ENCODE data around the gene RNF43.
"Not testable (repeated sequence)": the region's sequence is repeated elsewhere in the genome, so short reads cannot be mapped to it uniquely, and the experiment has no call there.

RNF43 gene

DNA sequence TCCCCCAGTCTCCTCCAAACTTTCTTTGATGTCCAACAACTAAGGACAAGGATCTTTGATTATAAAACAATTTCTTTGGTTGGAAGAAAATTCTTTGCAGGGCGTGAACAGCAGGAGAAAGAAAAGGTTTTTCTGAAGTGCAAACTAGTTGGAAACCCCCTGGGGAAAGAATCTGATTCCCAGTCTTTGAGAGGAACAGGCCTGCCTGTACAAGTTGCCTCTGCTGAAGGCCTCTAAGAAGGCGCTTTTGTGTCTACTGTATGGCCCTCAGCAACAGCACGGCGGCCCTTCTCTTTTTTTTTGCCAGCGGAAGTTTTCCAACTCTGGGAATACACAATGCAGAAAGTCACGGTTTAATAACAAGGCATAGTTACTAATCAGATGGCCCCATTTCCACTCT is 14.0 kb downstream of the RNF43 start:
- DNase-seq: no peak

DNA sequence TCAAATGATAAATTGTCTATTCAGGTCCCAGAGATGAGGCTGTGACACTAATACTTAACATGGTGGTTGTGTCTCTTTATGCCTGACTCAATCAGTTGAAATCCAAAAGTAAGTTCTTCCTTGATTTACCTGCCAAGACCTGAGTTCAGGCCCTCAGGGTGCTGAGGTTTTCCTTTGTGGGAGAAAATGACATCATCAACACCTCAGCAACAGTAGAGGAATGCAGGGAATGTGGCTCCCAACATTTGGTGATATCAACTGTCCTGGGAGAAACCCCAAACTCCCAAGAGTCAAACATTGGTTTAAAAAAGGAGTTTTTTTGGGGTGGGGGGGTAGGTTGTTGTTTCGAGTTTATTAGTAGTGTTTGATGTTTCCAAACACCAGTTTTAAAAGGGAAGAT is 14.7 kb downstream of the RNF43 start:
- no peak for DNase-seq

DNA sequence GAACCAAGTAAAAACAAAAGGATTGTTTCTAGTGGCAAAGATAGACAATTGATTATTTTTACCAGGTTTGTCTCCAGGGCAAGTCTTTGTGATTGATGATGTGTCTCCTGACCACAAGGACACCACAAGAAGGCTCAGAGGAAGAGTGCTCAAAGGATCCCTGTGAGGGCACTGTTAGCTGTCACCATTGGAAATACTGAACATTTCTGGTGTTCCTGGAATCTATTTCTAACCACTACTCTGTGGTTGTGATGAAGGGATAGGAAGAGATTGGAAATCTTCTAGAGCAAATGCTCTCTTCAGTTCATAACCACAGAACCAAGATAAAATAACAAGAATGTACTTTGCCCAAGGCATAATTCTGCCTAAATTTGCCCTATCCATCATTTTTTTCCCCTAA is 15.3 kb downstream of the RNF43 start:
- no peak for DNase-seq

DNA sequence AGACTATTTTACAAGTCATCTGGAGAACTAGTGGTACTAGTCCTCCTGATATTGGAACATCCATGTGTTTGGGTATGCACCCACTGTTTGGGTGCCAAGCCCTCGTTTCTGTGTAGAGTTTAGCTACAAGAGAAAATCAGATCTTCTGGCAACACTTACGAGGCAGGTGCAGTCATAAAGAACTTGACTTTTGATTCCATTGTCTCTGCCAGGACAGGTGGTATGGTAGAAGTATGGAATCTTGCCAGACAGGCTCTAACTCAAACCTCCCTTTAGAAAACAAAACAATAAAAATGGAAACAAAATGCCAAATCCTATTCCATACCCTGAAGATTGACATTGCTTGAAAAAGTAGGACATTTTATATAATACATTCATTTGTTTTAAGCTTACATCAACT is 16.0 kb downstream of the RNF43 start:
- DNase-seq: no peak

DNA sequence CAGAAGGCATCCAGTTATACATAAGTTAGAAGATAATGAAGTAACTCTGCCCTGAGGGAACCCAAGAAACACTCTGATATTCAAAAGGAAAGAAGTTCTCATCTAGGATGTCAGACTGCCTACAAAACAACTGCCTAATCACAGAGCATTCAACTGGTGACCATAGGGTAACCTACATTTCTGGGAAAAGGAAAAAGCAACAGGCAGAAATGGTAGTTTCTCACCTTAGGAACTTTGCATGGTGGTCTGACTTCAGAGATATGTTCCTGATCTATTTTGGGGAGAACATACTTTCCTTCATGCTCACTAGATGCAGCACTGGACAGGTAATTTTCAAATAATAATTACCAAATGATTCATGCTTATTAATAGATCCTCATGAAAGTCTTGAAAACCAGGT is 16.5 kb downstream of the RNF43 start:
- no peak for DNase-seq

DNA sequence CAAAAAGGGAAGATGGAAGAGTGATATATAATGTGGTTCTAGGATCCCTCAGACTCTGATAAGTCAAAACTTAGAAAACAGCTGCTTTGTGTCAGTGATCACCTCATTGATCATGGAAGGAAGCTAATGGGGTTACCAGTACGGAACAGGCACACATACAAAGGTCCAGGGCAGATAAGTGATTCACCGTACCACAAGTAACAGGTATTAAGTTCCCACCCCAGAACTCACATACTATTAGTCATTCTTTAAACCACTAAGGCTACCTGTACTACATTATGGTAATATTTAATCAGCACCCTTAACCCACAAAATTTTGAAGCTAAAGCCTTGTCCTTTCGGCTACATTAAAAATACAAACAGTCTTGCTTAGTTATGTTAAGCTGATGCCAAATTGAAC is 17.4 kb downstream of the RNF43 start:
- DNase-seq: no peak

DNA sequence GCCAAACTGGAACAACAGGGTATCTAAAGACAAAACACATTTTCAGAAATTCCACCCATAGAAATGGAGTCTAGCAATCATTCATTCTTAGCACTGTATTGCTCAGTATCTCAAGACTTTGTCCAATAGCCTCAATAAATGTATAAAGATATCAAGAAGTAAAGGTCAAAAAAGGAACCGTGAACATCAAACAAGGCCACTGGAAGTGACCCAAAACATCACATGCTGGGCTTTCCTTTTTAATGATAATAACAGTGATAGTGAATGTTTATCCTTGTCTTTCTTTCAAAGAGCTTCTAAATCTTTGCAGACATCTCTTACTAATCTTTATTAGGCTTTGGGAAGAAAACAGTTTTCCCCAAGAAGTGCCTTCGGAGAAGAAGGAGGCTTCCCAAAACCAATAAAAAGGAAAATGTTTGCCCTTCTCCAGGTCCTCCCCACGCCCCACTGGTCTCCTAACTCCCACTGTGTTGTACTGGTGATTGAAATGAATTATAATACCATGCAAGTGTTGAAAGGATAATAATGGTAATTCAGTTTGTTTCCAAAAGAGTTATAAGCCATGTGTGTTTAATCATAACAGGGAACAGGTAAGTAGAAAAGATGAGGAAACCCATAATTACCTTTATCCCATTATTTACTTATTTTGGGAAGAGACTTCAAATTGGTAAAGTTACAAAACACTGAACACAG is 18.6 kb downstream of the RNF43 start:
- no peak for DNase-seq

DNA sequence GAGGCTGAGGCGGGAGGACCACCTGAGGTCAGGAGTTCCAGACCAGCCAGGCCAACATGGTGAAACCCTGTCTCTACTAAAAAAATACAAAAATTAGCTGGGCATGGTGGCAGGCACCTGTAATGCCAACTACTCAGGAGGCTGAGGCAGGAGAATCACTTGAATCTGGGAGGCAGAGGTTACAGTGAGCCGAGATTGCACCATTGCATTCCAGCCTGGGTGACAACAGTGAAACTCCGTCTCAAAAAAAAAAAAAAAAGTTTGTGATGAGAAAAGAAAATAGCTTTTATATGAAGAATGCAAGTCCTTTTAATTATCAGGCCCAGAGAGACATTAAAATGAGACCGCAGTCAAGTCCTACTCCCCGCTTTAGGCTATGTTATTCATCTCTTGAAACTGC is 19.9 kb downstream of the RNF43 start:
- not testable (repeated sequence) for DNase-seq

DNA sequence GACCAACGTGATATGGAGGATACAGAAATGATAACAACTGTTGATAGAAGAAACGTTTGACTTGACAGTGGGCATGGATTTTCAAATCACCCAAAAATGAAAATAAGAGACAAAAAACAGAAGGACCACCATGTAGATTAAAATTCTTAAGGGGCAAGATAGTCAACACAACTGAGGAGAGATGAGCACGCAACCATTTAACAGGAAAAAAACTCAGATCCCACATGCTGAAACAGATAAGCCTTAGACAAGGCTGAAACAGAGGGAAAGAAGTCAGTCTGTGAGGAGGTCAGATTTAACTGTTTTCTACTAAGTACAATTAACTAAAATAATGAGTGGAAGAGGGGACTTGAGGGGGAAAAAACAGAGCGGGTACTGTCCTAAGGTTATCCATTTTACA is 21.2 kb downstream of the RNF43 start:
- DNase-seq: no peak

DNA sequence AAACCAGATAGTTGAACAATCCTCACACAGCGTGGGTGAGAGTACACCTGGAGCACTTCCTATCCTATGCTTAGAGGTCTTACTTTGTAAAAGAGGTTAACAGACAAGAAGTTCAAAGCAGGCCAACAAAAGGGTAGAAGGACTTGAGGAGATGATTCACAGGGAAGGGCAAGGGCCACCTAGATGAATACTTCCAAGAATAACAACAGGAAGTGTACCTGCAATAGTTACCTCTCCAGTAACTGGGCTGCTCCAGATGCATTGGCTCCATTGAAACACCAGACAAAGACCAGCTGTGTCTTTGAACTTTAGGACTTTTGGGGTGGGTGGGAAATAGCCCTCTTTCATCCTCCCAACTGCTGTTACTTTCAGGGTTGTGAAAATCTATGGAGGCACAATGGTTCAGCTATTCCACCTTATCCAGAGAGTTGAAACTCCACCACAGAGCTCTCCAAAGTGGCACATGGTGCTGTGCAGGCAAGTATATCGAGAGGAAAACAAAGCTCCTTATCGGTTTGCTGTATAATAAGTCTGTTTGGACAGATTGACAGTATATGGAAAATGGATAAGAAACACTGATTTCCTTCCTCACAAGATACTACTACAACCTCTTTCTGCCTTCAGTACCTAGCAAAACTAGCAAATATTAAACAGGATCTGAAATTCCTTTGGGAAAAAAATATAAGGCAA is 22.7 kb downstream of the RNF43 start:
- no peak for DNase-seq

DNA sequence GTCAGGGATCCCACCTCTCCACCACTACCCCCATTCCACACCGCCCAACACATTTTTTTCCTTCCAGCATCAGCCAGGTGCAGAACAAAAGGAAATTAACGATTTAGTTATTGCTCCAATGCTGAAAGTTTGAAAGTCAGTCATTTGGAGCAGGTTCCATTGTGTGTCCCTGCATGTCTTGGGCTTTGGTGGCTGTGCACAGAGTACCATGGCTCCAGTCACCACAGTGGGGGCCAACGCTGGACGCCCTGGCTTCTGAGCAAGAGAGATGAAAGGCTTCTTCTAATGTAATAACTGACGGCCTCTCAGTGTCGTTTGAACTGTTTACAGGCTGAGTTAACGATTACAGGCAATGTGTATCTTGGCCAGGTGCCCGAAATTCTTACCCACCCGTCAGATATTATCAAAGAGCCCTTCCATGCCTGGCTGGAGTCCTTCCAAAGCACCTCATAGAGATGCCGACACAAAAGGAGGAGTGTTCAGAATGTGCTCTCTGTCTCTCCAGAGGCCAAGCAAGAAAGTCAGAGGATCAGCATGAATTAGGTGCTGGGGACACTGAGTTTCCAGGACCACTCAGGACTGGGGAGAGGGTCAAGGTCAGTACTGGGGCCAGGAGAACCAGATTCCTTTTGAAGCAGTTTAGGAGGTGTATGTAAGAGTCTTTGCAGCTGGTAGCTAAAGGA is 25.9 kb downstream of the RNF43 start:
- DNase-seq: no peak

DNA sequence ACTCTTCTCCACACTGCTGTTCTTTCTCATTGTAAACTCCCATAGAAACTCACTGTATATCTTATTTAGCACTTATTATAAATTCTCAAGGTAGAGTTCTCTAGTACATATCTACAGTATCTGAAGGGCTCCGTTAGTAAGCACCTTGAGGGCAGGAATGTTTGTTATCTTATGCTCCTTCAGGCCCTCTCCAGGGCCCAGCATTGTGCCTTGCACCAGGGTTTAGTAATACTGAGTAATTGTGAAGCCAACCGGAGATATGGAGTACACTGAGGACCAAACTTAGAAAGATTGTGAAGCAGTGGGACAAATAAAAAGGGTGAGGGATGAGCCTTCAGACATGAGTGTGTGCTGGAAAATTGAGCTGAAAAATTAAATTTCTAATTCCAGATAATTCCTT is 26.4 kb downstream of the RNF43 start:
- DNase-seq: no peak

DNA sequence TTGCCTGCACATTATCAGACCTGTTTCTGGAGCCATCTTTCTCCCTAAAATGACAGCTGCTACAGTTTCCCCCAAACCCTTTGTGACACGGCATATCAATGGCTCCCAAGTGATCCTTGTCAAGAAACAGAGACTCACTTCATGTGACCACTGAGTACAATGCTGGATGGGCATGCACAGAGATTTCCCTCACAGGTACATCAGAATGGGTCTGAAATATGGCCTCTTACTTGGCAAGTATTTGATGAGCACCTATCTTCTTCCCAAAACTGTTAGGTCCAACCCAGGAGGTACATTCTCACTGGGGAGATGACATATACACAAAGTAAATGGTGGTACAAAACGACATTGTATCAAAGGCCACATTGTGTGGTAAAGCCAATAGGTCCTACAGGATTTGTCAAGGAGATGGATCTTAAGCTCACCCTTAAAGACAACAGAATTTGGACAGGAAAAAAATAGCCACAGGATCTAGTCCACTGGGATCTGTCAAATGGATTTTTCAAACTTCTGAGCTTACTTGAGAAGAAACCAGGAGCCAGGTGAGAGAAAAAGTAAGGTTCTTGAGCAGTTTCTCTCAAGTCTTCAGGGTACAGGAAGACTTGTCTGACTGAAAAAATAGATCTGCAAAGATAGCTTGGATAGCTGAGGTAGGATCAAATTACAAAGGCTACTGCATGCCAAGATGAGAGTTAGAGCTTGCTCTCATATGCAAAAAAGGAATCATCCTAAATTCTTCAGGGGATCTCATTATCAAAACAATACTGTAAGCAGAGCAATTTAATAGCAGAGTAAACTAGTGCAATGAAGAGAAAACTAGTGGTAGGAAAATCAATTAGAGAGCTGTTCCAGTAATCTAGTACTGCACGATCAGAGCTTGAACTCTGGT is 28.8 kb downstream of the RNF43 start:
- no peak for DNase-seq

DNA sequence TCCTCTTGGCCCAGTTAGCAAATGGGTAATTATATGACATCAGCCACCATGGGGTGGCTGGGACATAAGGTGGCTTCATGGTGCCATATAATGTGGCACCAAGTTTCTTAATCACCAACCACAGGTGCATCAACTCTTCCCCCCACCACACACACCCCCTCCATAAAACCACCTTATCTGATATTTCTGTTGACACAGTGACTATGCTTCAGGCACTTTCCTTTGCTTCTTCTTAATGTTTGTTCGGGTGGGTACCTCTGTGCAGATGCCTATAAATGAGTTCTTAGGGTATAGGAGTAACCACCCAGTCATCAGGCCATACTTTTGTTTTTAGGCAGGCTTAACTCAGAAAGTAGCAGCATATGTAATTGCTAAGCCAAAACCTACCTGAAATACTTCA is 29.5 kb downstream of the RNF43 start:
- peak in 1 of 2 experiments; percentile 32 for DNase-seq

DNA sequence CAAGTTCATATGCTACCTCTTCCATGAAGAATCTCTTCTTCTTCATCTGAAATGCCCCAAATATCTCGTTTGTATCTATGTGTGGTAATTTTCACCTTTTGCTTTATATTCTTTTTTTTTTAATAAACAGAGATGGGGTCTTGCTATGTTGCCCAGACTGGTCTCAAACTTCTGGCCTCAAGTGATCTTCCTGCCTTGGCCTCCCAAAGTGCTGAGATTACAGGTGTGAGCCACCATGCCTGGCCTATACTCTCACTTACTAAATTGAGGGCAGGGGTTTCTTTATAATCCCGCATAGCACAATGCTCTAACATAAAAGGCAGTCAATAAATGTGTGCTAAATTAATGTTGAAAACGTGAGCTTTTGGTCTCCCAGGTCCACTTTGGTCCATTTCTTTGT is 30.6 kb downstream of the RNF43 start:
- no peak for DNase-seq

DNA sequence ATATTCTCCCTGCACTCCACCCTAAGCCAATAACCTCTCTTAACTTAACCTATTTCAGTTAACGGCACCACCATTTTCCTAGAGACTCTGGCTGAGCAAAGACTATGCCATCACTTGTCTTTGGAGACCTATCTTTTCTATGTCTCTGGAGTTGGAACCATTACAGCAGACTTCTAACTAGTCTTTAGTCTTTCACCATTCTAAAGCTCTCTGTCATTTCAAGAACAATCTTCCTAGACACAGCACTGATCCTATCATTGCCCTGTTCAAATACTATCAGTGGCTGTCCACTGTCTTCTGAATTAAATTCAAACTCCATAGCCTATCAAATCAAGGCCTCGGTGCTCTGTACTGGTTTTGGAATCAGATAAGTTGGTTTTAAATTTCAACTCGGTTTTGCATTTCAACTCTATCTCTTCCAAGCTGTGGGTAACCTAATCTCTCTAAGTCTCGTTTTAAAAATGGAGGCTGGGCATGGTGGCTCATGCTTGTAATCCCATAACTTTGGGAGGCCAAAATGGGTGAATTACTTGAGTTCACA is 31.9 kb downstream of the RNF43 start:
- no peak for DNase-seq

DNA sequence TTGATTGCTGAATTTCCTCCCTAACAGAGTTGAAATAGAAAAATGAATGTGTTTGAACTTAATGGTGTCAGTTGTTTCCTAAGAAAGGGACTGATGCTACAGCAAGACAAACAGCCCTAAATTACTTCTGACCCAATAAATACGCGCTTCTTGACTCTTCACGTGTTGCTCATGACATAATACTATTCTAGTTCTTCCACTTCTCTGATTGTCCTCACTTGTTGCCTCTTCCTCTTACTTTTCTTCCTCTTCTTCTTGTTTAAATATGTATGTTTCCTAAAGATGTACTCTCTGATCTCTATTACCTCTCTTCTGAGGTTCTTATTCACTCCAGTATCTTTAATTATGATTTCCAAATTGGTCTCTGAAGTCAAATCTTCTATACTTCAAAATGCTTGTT is 32.4 kb downstream of the RNF43 start:
- DNase-seq: no peak

DNA sequence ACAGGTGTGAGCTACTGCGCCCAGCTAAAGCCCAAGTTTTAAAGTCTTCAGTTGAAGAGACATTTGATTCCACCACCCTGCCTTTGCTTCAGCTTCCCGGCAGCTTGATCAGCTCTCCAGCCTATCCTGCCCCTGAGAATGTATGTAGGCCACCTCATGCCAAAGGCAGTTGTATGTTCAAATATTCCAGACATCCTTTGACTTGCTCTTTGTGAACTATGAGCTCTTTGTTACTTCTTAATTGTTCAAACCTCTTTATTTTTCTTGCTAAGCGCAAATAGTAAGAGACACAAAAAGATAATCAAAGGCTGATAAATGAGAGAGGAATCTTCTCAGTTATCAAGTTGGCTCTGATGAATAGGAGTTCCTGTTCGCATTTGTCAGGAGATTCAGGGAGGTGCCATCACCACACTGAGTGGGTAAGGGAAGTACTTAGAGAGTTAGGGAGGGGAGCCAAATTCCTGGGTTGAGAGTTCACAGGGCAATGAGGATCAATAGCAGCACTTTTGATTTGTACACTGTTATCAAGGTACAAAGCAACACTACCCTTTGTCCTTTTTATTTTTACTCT is 33.4 kb downstream of the RNF43 start:
- DNase-seq: no peak

DNA sequence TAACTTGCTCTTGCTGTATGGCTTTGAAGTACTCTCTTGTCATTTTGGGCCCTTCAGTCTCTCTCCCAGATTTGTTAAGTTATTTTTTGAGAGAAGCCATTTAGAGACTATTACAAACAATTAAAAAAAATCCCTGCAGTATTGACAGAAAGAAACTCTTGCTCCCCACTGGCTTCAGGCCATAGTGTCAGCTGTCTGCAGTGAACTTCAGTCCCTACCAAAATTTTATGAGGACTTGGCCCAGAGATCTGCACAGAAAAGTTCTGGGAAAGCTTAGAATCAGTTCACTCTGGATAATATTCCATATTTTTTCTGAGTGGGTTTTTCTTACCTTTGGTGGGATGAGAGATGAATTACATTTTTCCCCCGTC is 34.5 kb downstream of the RNF43 start:
- no peak for DNase-seq

DNA sequence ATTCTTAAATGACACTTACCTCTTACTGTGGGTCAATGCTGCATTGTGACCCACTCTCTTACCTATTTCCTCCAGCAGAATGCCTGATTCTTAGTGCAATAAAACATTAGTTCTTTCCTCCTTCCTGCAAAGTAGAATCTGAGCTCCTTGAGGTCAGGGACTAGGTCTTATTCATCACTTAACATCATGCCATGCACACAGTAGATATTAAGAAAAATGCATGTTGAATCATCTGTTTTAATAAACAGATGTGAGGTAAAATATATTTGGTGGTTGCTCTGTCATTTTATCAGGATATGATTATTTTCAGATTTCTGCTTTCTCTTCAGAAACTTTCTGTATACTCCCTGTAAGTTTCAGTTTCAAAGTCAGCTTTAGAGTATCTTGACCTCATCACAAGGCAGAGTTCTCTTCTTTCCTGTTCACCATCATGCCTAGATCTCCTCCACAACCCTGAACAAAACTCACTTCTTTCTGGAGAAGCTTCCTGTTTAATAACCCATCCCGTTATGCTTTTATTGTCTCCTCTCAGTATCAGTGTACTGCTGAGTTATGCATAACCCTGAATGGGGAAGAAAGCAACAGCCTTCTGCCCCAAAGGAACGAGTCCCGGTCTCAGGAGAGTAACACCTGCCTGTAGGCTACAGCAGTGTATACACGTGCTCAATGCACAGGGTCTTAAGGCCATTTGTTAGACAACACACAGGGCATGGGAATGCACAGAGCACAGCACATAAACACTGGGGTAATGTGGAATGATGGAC is 35.0 kb downstream of the RNF43 start:
- DNase-seq: no peak

DNA sequence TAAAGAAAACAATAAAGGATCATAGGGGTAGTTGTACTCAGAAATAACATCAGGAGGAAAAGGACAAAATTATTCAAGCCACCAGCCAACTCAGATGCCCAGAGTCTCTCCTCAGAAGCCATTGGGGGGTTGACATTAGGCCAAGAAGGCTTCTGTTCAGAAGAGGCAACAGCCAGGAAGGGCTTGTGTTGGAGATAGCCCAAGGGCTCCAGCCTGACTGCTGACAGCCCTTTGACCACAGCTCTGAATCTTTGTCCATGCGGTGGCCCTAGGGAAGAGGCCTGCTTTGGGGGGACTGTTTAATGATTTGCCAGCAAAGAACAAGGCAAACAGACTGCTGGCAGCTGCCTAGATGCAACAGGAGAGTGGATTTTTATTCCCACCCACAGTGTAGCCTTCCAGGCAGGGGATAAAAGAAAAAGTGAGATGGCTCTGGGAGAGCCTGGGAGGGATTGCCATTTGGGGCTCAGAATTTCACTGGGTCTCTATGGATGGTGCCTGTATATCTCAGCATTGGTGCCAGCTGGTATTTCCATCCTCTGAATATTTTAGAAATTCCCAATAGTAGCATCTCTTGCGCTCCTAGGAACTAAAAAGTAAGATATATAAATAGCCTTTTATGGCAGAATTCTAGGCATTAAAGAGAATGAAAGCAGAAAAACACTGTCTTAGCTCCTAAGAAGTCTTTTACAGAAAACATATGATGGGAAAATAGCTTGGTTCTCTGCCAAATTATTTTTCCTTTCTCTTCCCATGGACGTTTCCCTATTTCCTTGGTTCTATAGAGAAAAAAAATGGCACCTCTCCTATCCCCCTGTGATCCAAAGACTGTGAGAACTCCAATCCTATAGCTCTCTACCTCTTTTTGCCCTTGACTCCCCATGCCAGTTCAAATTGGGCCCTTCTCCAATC is 36.0 kb downstream of the RNF43 start:
- DNase-seq: no peak
